Left lung (tissue), 10 donors: ENCODE results near the gene CYP11A1. TPM values are rescaled to one million over a fixed set of nuclear protein-coding genes. Genes with fewer than 3 reads are reported as not detected.

ENCODE experiments used
- ATAC-seq: fragments of 200-7000 bp; cut with Tn5 transposase; one replicate; pipeline ENCODE4 v1.9.1; 2020; ENCODE audit warnings: moderate library complexity
- DNase-seq, 4 donors: peaks; one replicate each; pipeline ENCODE4 v3.0.0-alpha.2; 2013 to 2020
- H3K27ac ChIP-seq, 2 donors: fragments of 200-600 bp; sonication (generic) in 1 of 2; one replicate each; pipeline versions ENCODE4 v1.5.0 to v1.8.0; 2020 to 2021
- H3K27me3 ChIP-seq, 2 donors: fragments of 200-600 bp; sonication (generic) in 1 of 2; one replicate each; pipeline versions ENCODE4 v1.5.0 to v1.8.0; 2020 to 2021
- H3K36me3 ChIP-seq, 2 donors: fragments of 200-600 bp; sonication (generic) in 1 of 2; one replicate each; pipeline versions ENCODE4 v1.5.0 to v1.8.0; 2020 to 2021
- H3K4me1 ChIP-seq, 2 donors: fragments of 200-600 bp; one replicate each; pipeline ENCODE4 v1.8.0; 2021
- H3K4me3 ChIP-seq, 2 donors: fragments of 200-600 bp; sonication (generic) in 1 of 2; one replicate each; pipeline versions ENCODE4 v1.5.0 to v1.8.0; 2020 to 2021; ENCODE audit warnings: mild to moderate bottlenecking in 1 of 2
- H3K9me3 ChIP-seq, 2 donors: fragments of 200-600 bp; sonication (generic) in 1 of 2; one replicate each; pipeline versions ENCODE4 v1.5.0 to v1.8.0; 2020 to 2021
- intact Hi-C, 2 donors: fragments of 100-400 bp; cut with DNase I; formaldehyde crosslinking; loops; one replicate each; pipeline versions ENCODE4 v1.11.2 to v1.14.2; 2022
- polyA plus RNA-seq, 6 donors: library from polyadenylated mRNA; unstranded; fragments of 120-200 nt; gene quantifications; one replicate each; pipeline ENCODE4 v1.2.1, GENCODE V29; 2013; ENCODE audit not compliant: insufficient read length in 6 of 6
- total RNA-seq, 2 donors: library from RNA; stranded (reverse); fragmentation: NEBNext Ultra II Directional; extraction: Animal tissue kit (Norgen Biotek cat#: 25700); gene quantifications; one replicate each; pipeline ENCODE4 v1.2.1, GENCODE V29; 2021
- TF ChIP-seq, protein P1 (sequence below), 2 donors: fragments of 200-600 bp; sonication (generic) in 1 of 2; IDR thresholded peaks; one replicate each; pipeline versions ENCODE4 v1.5.0 to v1.8.0; 2021; ENCODE audit warnings: antibody characterized with exemption in 2 of 2
- donor health status: DM: no; HTN: yes; CAD: no.
- donor health status: DM: no; HTN: no; CAD: no.

The CYP11A1 gene
- total and polyA plus RNA-seq, 8 donors = 0.34 to 1.3 (median 0.61) TPM

DNA sequence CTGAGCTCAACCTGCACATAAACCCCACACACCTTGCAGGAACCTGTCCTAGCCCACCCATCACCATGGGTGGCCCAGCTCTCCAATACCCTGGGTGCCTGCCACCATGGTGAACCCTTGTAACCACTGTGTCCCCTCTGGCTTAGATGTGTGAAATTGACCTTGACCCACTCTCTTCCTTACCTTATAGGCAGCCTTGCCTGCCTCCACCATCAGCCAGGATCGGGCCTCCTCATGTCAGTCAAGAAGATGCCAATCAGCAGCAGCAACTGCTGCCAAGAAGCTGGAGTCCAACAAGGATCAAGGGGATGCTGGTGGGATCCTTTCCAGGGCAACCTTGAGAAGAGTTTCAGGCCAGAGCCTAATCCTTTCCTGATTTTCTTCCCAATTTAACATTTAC lies 8.8 kb upstream of the CYP11A1 start:
- Histone ChIP-seq H3K9me3 (no peaks in the 10 kb centered on the region), H3K4me3 (no peak overlapping the region), H3K36me3 (no peaks in the 10 kb centered on the region), H3K4me1 (peaks cover 0 to 10% of the 10 kb centered on the region in 2 donors), H3K27me3 (peaks cover 0 to 10% of the 10 kb centered on the region in 2 donors), H3K27ac (no peak overlapping the region)
- intact Hi-C loops = loop anchor here in 1 of 2 donors (5.0 kb wide), 1 partner anchor 381 kb away; no protein-coding TSS in a partner anchor
- ATAC-seq (no peak), DNase-seq (no peak)
- TF ChIP-seq, protein P1, sequence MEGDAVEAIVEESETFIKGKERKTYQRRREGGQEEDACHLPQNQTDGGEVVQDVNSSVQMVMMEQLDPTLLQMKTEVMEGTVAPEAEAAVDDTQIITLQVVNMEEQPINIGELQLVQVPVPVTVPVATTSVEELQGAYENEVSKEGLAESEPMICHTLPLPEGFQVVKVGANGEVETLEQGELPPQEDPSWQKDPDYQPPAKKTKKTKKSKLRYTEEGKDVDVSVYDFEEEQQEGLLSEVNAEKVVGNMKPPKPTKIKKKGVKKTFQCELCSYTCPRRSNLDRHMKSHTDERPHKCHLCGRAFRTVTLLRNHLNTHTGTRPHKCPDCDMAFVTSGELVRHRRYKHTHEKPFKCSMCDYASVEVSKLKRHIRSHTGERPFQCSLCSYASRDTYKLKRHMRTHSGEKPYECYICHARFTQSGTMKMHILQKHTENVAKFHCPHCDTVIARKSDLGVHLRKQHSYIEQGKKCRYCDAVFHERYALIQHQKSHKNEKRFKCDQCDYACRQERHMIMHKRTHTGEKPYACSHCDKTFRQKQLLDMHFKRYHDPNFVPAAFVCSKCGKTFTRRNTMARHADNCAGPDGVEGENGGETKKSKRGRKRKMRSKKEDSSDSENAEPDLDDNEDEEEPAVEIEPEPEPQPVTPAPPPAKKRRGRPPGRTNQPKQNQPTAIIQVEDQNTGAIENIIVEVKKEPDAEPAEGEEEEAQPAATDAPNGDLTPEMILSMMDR (IDR thresholded peaks at IDR 0.05) = no peak

DNA sequence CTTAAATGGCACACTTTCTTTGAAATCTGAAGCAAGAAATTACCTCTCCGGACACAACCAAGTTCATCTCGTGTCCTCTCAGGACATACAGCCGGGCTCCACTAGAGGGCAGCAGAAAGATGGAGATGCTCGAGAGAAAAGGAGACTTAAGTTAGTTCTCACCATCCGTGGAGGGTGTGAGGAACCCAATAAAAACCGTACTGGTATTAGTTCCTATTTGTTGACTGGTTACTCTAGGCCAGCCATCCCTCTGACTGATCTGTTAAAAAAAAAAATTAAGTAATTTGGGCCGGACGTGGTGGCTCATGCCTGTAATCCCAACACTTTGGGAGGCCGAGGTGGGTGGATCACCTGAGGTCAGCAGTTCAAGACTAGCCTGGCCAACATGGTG lies 7.9 kb upstream of the CYP11A1 start:
- intact Hi-C loops = loop anchor here in 1 of 2 donors (5.0 kb wide), 1 partner anchor 382 kb away; no protein-coding TSS in a partner anchor
- peak in 3 of 4 donors; percentile 51 to 77 (median 76) for DNase-seq
- Histone ChIP-seq H3K36me3 (no peaks in the 10 kb centered on the region), H3K4me1 (peaks cover 0 to 10% of the 10 kb centered on the region in 2 donors), H3K4me3 (no peak overlapping the region), H3K9me3 (no peaks in the 10 kb centered on the region), H3K27ac (no peak overlapping the region), H3K27me3 (peaks cover 0 to 10% of the 10 kb centered on the region in 2 donors)
- ATAC-seq = peak; percentile 68
- TF ChIP-seq, protein P1 (IDR thresholded peaks at IDR 0.05) = peak; percentile 64 to 87

DNA sequence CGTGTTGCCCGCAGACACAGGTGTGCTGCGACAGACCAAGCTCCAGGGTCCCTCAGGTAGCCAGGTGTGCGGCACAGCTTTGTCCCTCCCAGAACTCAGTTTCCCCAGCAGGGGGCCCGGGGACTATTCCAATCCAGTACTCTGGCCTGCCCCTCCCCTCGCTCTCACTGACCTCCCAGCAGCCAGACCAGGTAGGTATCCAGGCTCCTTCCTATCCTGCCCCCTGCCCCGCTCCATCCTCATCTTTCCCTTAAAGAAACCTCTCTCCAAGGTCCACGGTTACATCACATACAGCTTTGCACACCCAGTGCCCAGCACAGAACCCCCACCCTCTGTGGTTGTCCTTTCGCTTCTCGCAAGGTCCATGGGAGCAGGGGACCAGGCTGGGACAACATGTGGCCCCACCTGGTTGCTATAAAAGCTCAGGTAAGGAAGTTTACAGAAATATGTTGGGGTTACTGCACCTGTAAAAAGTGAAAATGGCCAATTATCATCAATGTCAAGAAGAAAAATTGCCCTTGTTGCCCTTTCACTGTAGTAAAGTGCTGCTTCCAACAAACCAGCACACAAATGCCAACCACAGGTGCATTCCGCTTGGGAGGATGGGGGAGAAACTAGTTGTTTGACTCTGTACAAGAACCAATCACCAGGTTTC lies 7.3 kb upstream of the CYP11A1 start:
- Histone ChIP-seq H3K36me3 (no peaks in the 10 kb centered on the region), H3K4me3 (peak overlapping the region; percentile 58 to 62), H3K27ac (no peak overlapping the region), H3K4me1 (peaks cover 0 to 10% of the 10 kb centered on the region in 2 donors), H3K9me3 (no peaks in the 10 kb centered on the region), H3K27me3 (peaks cover 0 to 10% of the 10 kb centered on the region in 2 donors)
- TF ChIP-seq, protein P1 (IDR thresholded peaks at IDR 0.05) = no peak
- intact Hi-C loops = loop anchor here in 1 of 2 donors (5.0 kb wide), 2 partner anchors 113 to 383 kb away; no protein-coding TSS in a partner anchor
- ATAC-seq = no peak
- DNase-seq = no peak

DNA sequence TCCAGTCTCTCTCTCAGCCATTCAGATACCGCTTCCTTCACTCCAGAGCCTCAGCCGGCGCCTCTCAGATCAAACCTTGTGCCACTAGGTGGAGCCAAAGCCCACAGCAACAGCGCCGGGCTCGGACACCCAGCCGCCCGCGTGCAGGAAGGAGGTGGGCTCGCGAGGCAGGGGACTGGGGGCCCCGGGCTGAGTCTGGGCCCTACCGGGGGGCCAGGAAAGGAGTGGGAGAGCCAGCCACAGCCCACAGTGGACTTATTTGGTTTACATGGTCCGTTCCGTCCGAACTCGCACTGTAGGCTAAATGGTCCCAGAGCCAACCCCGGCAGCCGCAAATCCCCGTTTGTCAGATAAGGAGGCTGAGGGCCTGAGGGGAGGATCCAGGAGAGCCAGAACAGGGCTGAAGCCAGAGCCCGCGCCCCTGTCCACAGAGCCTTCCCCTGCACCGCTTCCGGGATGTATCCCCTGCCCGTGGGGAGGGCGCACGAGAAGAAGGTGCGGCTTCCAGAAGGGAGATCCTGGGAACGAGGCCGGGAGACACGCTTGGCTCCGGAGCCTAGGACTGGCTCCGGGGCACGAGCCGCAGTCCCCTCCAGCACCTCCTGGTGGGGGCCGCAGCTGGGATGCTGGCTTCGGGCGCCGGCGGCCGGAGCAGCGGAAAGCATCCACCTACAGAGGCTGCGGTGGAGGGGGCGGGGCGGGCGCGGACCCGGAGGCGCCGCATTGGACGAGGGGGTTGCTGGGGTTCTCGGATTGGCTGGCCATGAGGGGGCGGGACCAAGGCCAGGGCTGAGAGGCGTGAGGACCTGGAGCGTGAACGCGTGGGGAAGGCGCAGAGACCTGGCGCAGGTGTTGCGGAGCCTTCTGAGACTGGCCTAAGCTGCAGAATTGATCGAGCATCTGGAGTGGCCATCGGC lies 6.5 kb upstream of the CYP11A1 start:
- intact Hi-C loops = loop anchor here in 1 of 2 donors (5.0 kb wide), 1 partner anchor 113 kb away; no protein-coding TSS in a partner anchor
- Histone ChIP-seq H3K27ac (peak overlapping the region in 1 of 2 donors; percentile 19), H3K9me3 (no peaks in the 10 kb centered on the region), H3K4me3 (peak overlapping the region; percentile 58 to 62), H3K4me1 (peaks cover 0 to 10% of the 10 kb centered on the region in 2 donors), H3K36me3 (no peaks in the 10 kb centered on the region), H3K27me3 (peaks cover 0 to 10% of the 10 kb centered on the region in 2 donors)
- ATAC-seq (peak; percentile 99), DNase-seq (peak; percentile 84 to 96 (median 90))
- TF ChIP-seq, protein P1 (IDR thresholded peaks at IDR 0.05) = peak; percentile 85 to 89
